Measurements from ENCODE around the gene IFNAR2.

Gene IFNAR2

GRCh38 chr21:33261635-33262034, 31.9 kb downstream of the IFNAR2 start:
- no peak overlapping the region for H3K4me3 ChIP-seq (ENCODE audit: low read length)
- no peak for TF ChIP-seq ZNF274 (IDR thresholded peaks at IDR 0.05; ENCODE audit: low read depth, low read length)

GRCh38 chr21:33262921-33263320, 33.2 kb downstream of the IFNAR2 start:
- H3K4me3 ChIP-seq (ENCODE audit: low read length), result no peak overlapping the region
- no peak for TF ChIP-seq ZNF274 (IDR thresholded peaks at IDR 0.05; ENCODE audit: low read depth, low read length)

GRCh38 chr21:33264561-33264960, 34.8 kb downstream of the IFNAR2 start:
- TF ChIP-seq ZNF274 (IDR thresholded peaks at IDR 0.05; ENCODE audit: low read depth, low read length), result no peak
- no peak overlapping the region for H3K4me3 ChIP-seq (ENCODE audit: low read length)

- TF ChIP-seq ZNF274 (IDR thresholded peaks at IDR 0.05; ENCODE audit: low read depth, low read length), result no peak
- peak overlapping the region; percentile 80; the same call in 1 of the 2 replicates for H3K4me3 ChIP-seq (ENCODE audit: low read length)
Observed at GRCh38 chr21:33265664-33266049, 35.9 kb downstream of the IFNAR2 start.

GRCh38 chr21:33266050-33266788, 36.5 kb downstream of the IFNAR2 start, which contains the start of gene IL10RB:
IL10RB (plus strand) TSS chr21:33266367; CDS start chr21:33266466, 99 bp downstream.
- TF ChIP-seq ZNF274 (IDR thresholded peaks at IDR 0.05; ENCODE audit: low read depth, low read length), result no peak
- H3K4me3 ChIP-seq (ENCODE audit: low read length), result peak within 1 kb of the TSS; percentile 80

- TF ChIP-seq ZNF274 (IDR thresholded peaks at IDR 0.05; ENCODE audit: low read depth, low read length), result no peak
- peak overlapping the region; percentile 80 for H3K4me3 ChIP-seq (ENCODE audit: low read length)
Observed at GRCh38 chr21:33266789-33267135, 37.0 kb downstream of the IFNAR2 start.

- peak overlapping the region; percentile 80 for H3K4me3 ChIP-seq (ENCODE audit: low read length)
- TF ChIP-seq ZNF274 (IDR thresholded peaks at IDR 0.05; ENCODE audit: low read depth, low read length), result no peak
Observed at GRCh38 chr21:33267250-33267649, 37.5 kb downstream of the IFNAR2 start.

- TF ChIP-seq ZNF274 (IDR thresholded peaks at IDR 0.05; ENCODE audit: low read depth, low read length), result no peak
Observed at GRCh38 chr21:33268393-33268736, 38.6 kb downstream of the IFNAR2 start.

GRCh38 chr21:33268737-33269441, 39.2 kb downstream of the IFNAR2 start:
- H3K4me3 ChIP-seq (ENCODE audit: low read length), result peak overlapping the region; percentile 80; the same call in 1 of the 2 replicates
- no peak for TF ChIP-seq ZNF274 (IDR thresholded peaks at IDR 0.05; ENCODE audit: low read depth, low read length)

More at GRCh38 chr21:33268393-33268736, 38.6 kb downstream of the IFNAR2 start:
- H3K4me3 ChIP-seq (ENCODE audit: low read length), result peak overlapping the region; percentile 80; the same call in 1 of the 2 replicates

- TF ChIP-seq ZNF274 (IDR thresholded peaks at IDR 0.05; ENCODE audit: low read depth, low read length), result no peak
- no peak overlapping the region for H3K4me3 ChIP-seq (ENCODE audit: low read length)
Observed at GRCh38 chr21:33270986-33271385, 41.2 kb downstream of the IFNAR2 start.

GRCh38 chr21:33273044-33273443, 43.3 kb downstream of the IFNAR2 start:
- no peak overlapping the region for H3K4me3 ChIP-seq (ENCODE audit: low read length)
- TF ChIP-seq ZNF274 (IDR thresholded peaks at IDR 0.05; ENCODE audit: low read depth, low read length), result no peak

GRCh38 chr21:33278721-33279120, 49.0 kb downstream of the IFNAR2 start:
- H3K4me3 ChIP-seq (ENCODE audit: low read length), result no peak overlapping the region
- no peak for TF ChIP-seq ZNF274 (IDR thresholded peaks at IDR 0.05; ENCODE audit: low read depth, low read length)

- no peak for TF ChIP-seq ZNF274 (IDR thresholded peaks at IDR 0.05; ENCODE audit: low read depth, low read length)
- no peak overlapping the region for H3K4me3 ChIP-seq (ENCODE audit: low read length)
Observed at GRCh38 chr21:33279330-33279820, 49.6 kb downstream of the IFNAR2 start.
